GM06990 (cell line): ENCODE data around the gene SATB1.
A peak's percentile ranks its signal among the peaks of the same experiment; 100 is the strongest.

Experiments used
- DNase-seq: peaks from one replicate; pipeline ENCODE4 v3.0.0-alpha.2; 2011; ENCODE audit not compliant: insufficient read length; ENCODE audit errors: extremely low read depth
- H3K27me3 ChIP-seq: replicated peaks from 2 replicates; pipeline ENCODE4 v1.6.0; 2011; ENCODE audit warnings: low read length; ENCODE audit not compliant: control insufficient read depth, insufficient read depth
- H3K36me3 ChIP-seq: 2 replicates; pipeline ENCODE4 v1.5.1; 2011; ENCODE audit warnings: low read length; ENCODE audit not compliant: control insufficient read depth, insufficient read depth
- H3K4me3 ChIP-seq: replicated peaks from 2 replicates; pipeline ENCODE4 v1.5.1; 2011; ENCODE audit warnings: low read depth, mild to moderate bottlenecking, control low read depth, low read length
- TF ChIP-seq, protein P1 (sequence below): IDR thresholded peaks from 2 replicates; pipeline ENCODE4 v1.5.1; 2011; ENCODE audit warnings: low read length, control low read depth, mild to moderate bottlenecking, inconsistent platforms; ENCODE audit not compliant: insufficient read depth, poor library complexity, severe bottlenecking

The SATB1 gene

DNA sequence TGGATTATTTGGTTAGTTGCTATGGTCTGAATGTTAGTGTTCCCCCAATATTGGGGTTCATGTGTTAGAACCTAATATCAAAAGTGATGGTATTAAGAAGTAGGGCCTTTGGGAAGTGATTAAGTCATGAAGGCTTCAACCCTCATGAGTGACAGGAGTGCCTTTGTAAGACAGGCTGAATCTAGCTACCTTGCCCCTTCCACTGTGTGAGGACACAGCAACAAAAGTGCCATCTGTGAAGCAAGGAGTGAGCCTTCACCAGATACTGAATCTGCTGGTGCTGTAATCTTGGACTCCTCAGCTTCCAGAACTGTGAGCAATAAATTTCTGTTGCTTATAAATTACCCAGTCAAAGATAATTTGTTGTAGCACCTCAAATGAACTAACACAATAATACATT is 22.6 kb upstream of the SATB1 start:
- Histone ChIP-seq H3K27me3 (peaks cover 5% of the 10 kb centered on the region; the same call in 1 of the 2 replicates), H3K4me3 (no peak overlapping the region), H3K36me3 (no peaks in the 10 kb centered on the region)
- no peak for DNase-seq
- TF ChIP-seq, protein P1, sequence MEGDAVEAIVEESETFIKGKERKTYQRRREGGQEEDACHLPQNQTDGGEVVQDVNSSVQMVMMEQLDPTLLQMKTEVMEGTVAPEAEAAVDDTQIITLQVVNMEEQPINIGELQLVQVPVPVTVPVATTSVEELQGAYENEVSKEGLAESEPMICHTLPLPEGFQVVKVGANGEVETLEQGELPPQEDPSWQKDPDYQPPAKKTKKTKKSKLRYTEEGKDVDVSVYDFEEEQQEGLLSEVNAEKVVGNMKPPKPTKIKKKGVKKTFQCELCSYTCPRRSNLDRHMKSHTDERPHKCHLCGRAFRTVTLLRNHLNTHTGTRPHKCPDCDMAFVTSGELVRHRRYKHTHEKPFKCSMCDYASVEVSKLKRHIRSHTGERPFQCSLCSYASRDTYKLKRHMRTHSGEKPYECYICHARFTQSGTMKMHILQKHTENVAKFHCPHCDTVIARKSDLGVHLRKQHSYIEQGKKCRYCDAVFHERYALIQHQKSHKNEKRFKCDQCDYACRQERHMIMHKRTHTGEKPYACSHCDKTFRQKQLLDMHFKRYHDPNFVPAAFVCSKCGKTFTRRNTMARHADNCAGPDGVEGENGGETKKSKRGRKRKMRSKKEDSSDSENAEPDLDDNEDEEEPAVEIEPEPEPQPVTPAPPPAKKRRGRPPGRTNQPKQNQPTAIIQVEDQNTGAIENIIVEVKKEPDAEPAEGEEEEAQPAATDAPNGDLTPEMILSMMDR: no peak

DNA sequence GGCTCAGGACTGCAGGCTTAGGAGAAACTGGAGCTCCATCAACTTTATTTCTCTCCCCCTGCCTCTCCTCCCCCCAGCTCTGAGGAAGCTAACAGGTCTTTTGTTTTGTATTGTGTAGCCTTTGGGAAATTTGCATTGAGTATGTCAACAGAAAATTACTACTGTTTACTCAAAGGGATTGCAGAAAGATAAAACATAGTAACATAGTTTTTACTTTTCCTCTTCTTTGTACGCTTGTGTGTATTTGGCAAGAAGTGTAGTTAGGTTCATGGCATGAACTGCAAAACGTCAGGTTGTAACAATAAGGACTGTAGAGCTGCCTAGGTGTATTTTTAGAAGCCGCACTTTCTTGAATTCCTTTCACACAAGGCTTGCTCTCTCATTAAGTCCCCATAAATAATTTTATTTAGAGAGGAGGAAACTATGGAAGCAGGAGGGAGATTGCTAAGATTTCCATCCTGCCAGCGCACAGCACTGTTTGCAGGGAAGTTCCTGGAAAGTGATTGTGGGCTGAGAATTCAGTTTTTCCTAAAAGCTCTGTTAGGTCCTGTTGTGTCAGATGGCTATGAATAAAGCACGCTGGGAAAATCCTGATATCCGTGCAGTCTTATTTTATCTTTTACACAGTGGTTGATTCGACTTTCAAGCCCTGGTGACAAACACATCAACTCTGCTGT is 21.1 kb upstream of the SATB1 start:
- Histone ChIP-seq H3K27me3 (peaks cover 5% of the 10 kb centered on the region; the same call in 1 of the 2 replicates), H3K36me3 (no peaks in the 10 kb centered on the region), H3K4me3 (no peak overlapping the region)
- DNase-seq: no peak
- TF ChIP-seq, protein P1: no peak

DNA sequence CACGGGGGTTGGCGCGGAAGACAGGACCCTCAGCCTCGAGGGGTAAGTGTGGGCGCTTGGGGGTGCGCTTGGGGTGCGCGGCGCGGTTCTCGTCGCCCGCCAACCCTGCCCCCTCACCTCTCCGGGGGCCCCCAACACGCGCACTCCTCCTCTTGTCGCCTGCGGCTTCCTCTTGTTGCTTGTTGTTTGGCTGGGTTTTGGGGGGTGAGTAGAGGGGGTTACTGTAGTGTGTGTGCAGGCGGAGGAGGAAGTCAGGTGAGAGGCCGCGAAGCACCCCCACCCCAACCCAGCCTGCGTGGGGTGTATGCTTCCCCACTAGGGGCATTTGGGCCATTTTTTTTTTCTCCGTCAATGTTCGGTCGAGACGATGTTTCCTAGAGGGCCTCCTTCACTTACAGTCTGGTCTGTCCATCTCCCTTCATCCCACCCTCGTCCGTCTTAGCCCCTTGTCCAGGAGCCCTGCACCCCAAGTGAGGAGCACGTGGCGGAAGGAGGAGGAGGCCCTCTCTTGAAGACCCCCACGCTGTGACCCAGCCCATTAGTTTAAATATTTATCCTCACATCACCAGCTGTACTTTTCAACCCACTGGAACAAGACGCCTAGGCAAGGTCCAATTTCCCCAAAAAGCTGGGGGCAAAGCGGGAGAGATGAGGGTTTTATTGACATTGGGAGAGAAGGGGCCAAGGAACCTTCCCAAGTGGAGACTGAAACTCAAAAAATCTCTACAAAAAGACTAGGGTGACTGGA is 20.4 kb upstream of the SATB1 start:
- Histone ChIP-seq H3K36me3 (no peaks in the 10 kb centered on the region), H3K4me3 (no peak overlapping the region), H3K27me3 (peaks cover 5% of the 10 kb centered on the region; the same call in 1 of the 2 replicates)
- TF ChIP-seq, protein P1: no peak
- DNase-seq: peak; percentile 6

DNA sequence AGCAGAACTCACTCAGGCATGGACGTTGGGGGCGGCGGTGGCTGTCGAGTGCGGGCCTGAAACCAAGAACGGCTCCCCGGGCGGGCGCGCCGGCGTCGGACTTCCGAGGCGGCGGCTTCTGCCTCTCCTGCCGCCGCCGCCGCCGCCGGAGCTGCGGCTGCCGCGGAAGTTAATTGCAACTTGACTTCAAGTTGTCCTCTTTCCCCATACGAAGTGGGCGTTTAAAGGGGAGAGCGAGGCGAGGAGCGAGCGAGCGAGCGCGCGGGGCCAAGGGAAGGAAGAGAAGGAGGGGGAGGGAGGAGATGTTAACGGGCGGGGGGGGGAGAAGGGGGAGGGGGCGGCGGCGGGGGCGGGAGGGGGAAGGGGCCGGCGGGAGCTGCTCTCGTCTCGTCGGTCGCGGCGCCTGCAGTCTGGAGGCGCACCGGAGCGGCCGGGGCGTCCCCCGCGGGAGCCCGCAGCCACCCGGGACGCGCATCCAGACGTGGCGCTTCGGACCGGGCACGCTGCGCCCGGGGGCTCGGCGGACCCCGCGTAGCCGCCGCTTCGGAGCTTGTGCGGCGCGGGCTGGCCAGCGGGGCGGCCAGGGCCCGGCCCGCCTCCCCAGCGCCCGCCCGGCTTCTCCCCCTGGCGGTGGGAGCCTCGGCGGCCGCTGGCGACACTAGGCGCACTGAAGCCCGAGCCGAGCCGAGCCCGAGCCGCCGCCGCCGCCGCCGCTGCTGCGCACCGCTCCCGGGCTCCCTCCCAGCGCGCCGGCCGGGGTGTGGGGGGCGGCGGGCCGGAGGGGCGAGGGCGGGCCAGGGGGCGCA is 19.7 kb upstream of the SATB1 start:
- TF ChIP-seq, protein P1: no peak
- Histone ChIP-seq H3K36me3 (no peaks in the 10 kb centered on the region), H3K27me3 (peaks cover 5% of the 10 kb centered on the region), H3K4me3 (no peak overlapping the region)
- DNase-seq: peak; percentile 30

DNA sequence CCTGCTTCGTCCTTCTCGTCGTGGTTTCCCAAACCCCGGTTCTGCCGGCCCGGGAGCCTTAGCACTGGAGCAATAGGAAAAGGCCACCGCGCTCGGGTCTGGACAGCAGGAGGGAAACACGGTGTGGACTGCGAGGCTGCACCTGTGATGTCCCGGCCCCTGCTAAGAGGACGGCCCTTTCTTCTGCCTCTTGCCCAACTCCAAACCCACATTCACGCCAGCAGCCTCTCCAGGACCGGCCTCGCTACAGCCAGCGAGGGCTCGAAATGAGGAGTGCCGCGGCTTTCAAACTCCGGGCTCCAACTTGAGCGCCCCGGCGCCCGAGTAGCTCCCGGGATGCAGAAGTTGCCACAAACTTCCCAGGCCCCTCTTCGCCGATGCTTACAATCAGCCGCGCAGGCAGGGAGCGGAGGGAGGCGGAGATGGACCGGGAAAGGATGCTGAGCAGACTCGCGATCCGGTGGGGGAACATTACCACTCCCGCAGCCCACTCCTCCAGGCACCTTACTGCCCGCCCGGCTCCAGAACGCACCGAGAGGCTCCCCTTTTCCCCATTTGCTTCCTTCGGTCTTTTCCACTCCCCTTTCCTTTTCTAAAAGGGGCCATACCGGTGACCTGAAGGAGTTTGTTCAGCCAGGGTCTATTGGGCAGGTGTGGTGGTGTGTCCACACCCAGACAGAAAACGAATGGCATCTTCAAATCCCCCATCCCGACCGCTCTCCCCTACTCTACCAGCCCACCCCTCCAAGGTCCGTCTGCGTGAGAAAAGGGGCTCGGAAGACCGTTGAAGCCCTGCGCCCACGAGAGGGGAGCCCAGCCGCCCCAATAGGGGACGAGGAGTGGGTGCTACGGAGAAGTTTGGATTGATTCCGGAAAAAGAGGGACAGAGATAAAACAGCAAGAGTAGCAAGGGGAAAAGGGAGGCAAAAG is 18.8 kb upstream of the SATB1 start:
- TF ChIP-seq, protein P1: no peak
- Histone ChIP-seq H3K4me3 (no peak overlapping the region), H3K36me3 (no peaks in the 10 kb centered on the region), H3K27me3 (peaks cover 5% of the 10 kb centered on the region)
- peak; percentile 5 for DNase-seq
